Measurements from ENCODE around the gene RERG.

DNA sequence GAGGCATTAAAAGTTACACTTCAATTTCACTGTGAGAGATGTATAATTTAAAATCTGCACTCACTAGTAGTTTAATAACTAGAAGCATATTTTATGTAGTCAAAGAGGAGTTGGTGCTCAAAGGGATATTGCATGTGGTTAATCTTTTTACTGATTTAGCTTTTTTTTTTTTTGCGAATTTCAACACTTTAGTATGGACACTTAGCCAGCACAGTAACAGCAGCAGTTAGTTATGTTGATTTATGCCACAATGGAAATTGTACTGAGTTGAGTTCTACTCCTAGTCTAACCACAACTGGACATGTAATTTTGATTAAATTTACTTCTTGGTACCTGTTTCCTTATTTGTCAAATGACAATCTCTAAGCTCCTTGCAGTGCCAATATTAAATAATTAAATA lies 104.2 kb downstream of the RERG start:
- TF ChIP-seq GATA2 (IDR thresholded peaks at IDR 0.05; ENCODE audit: insufficient read depth, insufficient read length, low read depth, low read length), result no peak
- TF ChIP-seq, protein P1, sequence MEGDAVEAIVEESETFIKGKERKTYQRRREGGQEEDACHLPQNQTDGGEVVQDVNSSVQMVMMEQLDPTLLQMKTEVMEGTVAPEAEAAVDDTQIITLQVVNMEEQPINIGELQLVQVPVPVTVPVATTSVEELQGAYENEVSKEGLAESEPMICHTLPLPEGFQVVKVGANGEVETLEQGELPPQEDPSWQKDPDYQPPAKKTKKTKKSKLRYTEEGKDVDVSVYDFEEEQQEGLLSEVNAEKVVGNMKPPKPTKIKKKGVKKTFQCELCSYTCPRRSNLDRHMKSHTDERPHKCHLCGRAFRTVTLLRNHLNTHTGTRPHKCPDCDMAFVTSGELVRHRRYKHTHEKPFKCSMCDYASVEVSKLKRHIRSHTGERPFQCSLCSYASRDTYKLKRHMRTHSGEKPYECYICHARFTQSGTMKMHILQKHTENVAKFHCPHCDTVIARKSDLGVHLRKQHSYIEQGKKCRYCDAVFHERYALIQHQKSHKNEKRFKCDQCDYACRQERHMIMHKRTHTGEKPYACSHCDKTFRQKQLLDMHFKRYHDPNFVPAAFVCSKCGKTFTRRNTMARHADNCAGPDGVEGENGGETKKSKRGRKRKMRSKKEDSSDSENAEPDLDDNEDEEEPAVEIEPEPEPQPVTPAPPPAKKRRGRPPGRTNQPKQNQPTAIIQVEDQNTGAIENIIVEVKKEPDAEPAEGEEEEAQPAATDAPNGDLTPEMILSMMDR (IDR thresholded peaks at IDR 0.05; ENCODE audit: extremely low read depth in 1 of 2, insufficient read depth in 1 of 2, low read depth in 1 of 2, low read length in 2 of 2), result no peak
- TF ChIP-seq EZH2 (IDR thresholded peaks at IDR 0.05; ENCODE audit: borderline replicate concordance, low read depth, low read length, severe bottlenecking), result no peak
- no peak for TF ChIP-seq POLR2A (IDR thresholded peaks at IDR 0.05; ENCODE audit: low read depth, low read length)
- no peak for TF ChIP-seq POLR2AphosphoS5 (IDR thresholded peaks at IDR 0.05; ENCODE audit: insufficient read depth, low read depth, low read length)
- no peak for TF ChIP-seq FOS (IDR thresholded peaks at IDR 0.05; ENCODE audit: borderline replicate concordance, insufficient read depth, low read length)
- TF ChIP-seq, protein P2, sequence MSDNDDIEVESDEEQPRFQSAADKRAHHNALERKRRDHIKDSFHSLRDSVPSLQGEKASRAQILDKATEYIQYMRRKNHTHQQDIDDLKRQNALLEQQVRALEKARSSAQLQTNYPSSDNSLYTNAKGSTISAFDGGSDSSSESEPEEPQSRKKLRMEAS (IDR thresholded peaks at IDR 0.05; ENCODE audit: insufficient read depth, insufficient read length), result no peak
